Neural cell (in vitro differentiated cells): Measurements from ENCODE around the gene CTSO.

Experiments
- EZH2 ChIP-seq: fragments of 200-600, 300-800 bp; shearing (Covaris generic), sonication (generic); IDR thresholded peaks from 2 replicates; pipeline ENCODE4 v1.6.1; 2014; ENCODE audit warnings: antibody characterized with exemption, low read length, borderline replicate concordance, mild to moderate bottlenecking; ENCODE audit not compliant: insufficient read depth, poor library complexity, severe bottlenecking
- POLR2AphosphoS5 ChIP-seq: IDR thresholded peaks from 2 replicates; pipeline ENCODE4 v1.6.1; 2012

DNA sequence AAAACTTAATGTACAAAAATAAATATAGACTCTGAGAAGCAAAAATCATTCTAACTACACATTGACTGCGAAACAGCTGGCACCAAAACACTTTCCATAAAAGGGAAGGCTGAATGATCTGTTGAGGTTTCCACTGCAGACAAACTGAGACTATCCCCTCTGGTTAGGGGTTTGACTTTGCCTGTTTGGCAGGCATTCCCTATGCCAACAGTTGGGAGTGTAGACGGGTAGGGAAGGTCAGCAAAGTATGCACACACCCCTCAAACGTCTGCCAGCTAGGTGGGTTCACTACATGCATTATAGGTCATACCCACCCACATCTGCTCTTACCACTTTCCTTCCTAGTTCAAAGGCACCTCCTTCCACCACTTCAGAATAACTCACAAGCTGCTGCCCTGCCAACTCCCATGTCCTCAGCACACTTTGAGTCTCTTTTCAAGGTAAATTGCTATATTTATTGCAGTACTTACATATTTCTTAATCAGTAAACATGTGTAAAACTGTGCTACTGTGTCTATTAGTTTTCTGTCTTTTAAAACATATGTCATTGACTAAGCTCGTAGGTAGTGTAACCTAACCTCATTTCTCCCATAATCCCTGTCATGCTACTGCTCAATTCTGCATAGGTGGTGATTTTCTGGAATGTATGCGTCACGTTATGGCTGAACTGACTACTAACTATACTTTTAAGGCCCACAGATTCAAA, 12.4 kb downstream of the CTSO start:
- no peak for TF ChIP-seq EZH2
- TF ChIP-seq POLR2AphosphoS5: no peak
